Epithelial cell of prostate (primary cell): ENCODE measurements around the gene NRXN2.

Experiments
- DNase-seq: peaks from one replicate; pipeline ENCODE4 v3.0.0-alpha.2; 2011; ENCODE audit warnings: low read depth, low spot score
- H3K27ac ChIP-seq: fragments of 450-650 bp; 2 replicates; pipeline ENCODE4 v1.5.1; 2017; ENCODE audit warnings: mild to moderate bottlenecking

Gene NRXN2

DNA sequence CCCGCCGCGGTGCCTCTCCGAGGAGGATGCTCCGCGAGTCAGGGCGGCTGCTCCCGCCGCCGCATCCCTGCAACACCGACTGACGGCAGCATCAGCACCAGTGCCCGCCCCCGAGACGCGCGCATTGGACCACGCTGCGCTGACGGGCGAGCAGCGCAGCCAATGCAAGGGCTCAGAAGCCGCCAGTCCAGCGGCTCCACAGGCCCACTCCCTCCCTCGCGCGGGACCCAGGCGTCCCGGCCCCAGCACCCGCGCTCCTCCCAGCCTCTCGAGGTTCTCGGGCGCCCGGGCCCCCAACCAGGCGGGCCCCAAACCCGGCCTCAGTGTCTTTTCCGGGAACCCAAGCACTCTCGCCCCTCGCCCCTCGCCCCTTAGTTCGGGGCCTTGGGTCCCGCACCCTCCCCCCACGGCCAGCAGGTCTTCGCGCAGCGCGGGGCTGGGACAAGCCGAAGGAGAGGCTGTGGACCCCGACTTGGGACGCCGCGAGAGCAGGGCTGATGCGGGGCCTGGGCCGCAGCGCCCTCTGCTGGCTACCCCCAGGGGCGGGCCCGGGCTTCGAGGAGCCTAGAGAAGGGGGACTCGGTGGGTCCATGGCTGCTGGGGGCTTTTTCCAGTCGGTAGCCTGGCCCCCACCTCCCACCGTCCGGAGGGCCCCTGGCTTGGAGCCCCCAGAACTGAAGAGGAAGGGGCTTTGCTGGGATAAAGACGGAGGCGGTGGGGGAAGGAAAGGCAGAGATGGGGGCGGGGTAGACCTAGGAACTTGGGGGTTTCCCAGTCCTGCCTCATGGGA, at the start of gene NRXN2:
NRXN2 (minus strand) TSS at position 81 of the 790 bp plus-strand sequence. CDS start 9,498 bp downstream, outside the sequence.
- no peak for DNase-seq
- H3K27ac ChIP-seq: no peak within 1 kb of the TSS

- peak overlapping the region; percentile 56 for H3K27ac ChIP-seq
- no peak for DNase-seq
Measured at GRCh38 chr11:64772303-64773018, 49.5 kb upstream of the NRXN2 start.

DNA sequence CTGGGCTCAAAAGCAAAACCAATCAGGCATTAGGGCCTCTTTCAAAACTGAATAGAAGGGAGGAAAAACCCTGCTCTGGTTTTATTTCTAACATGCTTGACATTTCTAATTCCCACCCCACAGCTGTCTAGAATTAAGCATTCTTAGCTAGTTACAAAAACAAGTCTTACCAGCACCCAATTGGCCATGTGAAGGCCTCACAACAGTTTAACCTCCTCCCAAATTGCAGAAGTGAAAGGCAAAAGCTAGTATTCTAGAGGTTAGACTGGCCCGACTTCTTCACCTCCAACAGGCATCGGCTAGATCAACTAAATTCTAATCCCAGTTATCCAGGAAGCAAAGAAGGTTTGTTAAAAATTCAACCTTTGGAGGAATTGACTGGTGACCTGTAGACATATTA, 48.9 kb upstream of the NRXN2 start:
- peak overlapping the region; percentile 56 for H3K27ac ChIP-seq
- DNase-seq: no peak

- DNase-seq: no peak
- no peak overlapping the region for H3K27ac ChIP-seq
Measured at GRCh38 chr11:64770120-64770519, 47.1 kb upstream of the NRXN2 start.

DNA sequence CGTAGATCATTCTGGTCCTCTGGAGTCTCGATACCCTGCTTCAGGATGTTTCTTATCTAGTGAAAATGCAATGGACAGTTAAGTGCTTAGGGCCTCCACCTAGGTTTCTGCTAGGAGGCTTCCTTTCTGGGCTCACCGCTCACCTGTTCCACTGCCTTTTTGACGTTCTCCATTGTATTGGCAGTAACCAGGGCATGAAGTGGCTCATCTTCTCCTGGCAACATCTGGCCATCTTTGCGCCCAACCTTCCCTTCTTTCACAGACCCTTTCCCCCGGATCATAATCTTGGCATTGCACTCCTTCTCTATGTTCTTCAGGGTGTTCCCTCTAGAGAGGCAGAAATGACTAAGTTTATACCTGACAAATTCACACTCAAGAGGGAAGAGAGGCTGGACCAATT, 46.3 kb upstream of the NRXN2 start:
- no peak overlapping the region for H3K27ac ChIP-seq
- DNase-seq: no peak

DNA sequence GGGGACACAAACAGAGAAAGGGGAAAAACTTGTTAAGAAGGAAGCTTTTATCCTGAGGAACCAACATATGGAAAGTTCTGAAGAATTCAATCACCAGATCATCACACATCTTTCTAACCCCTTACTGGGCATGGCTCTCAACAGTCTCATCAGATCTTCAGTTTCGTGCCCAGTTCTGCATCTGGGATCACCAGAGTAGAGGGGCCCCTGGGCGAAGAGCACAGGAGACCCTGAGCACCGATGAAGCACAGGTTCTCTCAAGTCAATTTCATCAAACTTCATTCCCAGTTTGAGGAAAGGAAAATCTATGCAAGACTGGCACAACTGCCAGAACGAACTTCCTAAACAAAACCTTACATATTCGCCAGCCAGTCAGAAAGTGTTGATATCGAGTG, 45.3 kb upstream of the NRXN2 start:
- H3K27ac ChIP-seq: no peak overlapping the region

GRCh38 chr11:64767344-64768299, 44.6 kb upstream of the NRXN2 start:
- DNase-seq: no peak
- no peak overlapping the region for H3K27ac ChIP-seq

More for the DNA sequence above, 45.3 kb upstream of the NRXN2 start:
- no peak for DNase-seq

GRCh38 chr11:64766881-64767280, 43.9 kb upstream of the NRXN2 start:
- H3K27ac ChIP-seq: no peak overlapping the region
- DNase-seq: no peak

- no peak for DNase-seq
- no peak overlapping the region for H3K27ac ChIP-seq
Measured at GRCh38 chr11:64765851-64766665, 43.1 kb upstream of the NRXN2 start.

DNA sequence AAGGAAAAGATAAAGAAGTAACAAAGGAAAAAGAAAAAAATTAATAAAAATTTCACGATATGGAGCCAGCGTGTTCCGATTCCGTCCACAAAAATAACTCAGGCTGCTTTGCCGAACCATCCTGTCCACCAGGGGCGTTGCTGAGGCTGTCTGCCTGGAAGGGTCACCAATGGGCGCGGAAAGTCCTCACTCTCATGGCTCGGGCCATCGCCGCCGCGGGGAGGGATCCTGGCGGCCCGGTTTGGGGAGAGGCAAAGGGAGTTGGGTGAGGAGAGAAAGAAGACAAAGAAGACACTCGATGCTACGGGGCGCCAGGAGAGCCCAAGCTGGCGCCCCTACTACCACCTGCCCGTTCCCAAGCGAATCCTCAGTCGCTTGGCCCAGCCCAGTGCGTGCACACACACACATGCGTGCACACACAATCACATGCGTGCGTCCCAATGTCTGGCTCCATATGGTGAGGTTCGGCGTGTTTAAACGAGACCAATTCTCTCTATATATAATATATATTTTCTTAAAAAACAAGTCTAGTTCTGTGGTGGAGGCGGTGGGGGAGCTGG, 42.4 kb upstream of the NRXN2 start:
- DNase-seq: no peak
- H3K27ac ChIP-seq: peak overlapping the region; percentile 67

DNA sequence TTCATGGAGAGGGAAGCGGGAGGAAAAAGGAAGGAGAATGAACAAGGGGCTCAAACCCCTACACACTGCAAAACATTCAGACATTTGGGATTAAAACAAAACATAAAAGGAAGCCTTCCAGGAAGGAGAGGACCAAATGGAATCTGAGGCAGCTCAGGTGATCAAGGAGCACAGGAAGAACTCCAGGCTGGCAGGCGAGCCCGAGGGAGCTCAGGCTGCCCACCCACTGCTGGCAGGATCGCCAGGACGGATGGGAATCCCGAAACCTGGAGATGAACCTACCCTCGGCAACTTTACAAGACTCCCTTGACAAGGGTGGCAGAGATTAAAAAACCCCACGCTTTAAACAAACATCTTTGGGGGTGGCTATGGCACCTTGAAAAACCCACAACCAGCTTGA, 41.8 kb upstream of the NRXN2 start:
- DNase-seq: no peak
- H3K27ac ChIP-seq: peak overlapping the region; percentile 67

DNA sequence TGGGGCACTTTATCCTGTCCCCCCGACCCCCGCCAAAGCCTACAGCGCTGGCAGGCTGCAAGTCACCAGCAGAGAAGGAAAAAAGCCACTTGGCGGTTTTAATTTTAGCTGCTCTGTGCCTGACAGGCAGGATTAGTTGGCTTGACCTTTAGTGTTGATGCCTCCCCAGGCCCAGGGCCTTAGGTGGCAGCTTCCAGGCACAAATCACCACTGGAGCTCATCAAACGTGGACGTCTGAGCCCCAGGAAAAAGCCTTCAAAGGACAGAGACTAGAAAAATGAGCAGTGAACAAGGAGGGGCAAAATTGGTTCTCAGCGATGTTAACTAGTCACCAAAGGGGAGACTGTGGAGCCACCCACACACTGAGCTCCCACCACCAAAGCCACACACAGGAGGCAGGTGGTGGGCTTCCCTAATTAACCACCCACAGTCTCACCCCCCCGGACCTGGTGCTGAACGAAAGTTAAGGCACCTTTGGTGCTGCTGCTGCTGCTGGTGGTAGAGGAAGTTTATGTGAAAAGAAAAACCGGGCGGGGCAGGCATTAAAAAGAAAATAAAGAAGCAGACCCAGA, 41.1 kb upstream of the NRXN2 start:
- no peak for DNase-seq
- H3K27ac ChIP-seq: peak overlapping the region; percentile 67

- no peak for DNase-seq
- H3K27ac ChIP-seq: peak overlapping the region; percentile 67
Measured at GRCh38 chr11:64763526-64764039, 40.6 kb upstream of the NRXN2 start.

- DNase-seq: no peak
- peak overlapping the region; percentile 67 for H3K27ac ChIP-seq
Measured at GRCh38 chr11:64762674-64763525, 39.9 kb upstream of the NRXN2 start.

- DNase-seq: no peak
- peak overlapping the region; percentile 67 for H3K27ac ChIP-seq
Measured at GRCh38 chr11:64762277-64762673, 39.3 kb upstream of the NRXN2 start.

DNA sequence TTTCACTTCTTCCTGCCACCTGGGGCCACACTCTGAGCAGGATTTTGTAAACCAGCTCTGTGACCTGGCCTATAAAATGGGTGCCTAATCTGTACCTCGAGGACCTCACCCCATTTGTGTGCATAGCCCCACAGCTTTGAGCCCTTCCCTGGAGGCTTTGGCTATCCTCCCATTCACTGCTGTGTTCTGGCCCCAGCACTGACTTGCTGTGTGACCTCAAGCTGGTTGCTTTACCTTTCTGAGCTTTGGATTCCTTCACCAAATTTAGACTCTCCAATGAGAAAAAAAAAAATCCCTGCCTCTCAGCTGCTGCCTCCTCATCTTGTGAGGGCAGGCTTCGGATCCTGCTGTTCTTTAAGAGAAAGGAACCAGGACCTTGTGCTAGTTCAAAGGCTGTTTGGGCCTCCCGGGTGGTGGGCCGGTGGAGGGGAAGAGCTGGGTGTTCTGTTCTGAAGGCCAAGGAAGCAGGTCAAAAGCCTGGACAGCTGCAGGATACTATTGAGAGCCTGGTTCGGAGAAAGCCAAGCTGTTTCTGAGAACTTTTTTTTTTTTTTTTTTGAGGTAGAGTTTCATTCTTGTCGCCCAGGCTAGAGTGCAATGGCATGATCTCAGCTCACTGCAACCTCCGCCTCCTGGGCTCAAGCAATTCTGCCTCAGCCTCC, 37.9 kb upstream of the NRXN2 start:
- no peak for DNase-seq
- no peak overlapping the region for H3K27ac ChIP-seq
